Mesothelial cell of epicardium (in vitro differentiated cells): ENCODE results near the gene FAM25A. TPM values are rescaled to one million over a fixed set of nuclear protein-coding genes. Genes with fewer than 3 reads are reported as not detected.
"Not testable (repeated sequence)": the region's sequence is repeated elsewhere in the genome, so short reads cannot be mapped to it uniquely, and the experiment has no call there.

Experiments used
- DNase-seq, 2 experiments: peaks; one replicate each; pipeline ENCODE4 v3.0.0; 2021; ENCODE audit warnings: low spot score in 2 of 2; ENCODE audit not compliant: unreplicated experiment in 2 of 2
- H3K27ac Mint-ChIP-seq: 2 replicates; pipeline ENCODE4 v1.8.0; 2021; ENCODE audit warnings: mixed read lengths
- H3K27me3 Mint-ChIP-seq: 2 replicates; pipeline ENCODE4 v1.8.0; 2021; ENCODE audit warnings: low read depth, mixed read lengths
- H3K36me3 Mint-ChIP-seq: 2 replicates; pipeline ENCODE4 v1.8.0; 2021; ENCODE audit warnings: mixed read lengths
- H3K4me1 Mint-ChIP-seq: 2 replicates; pipeline ENCODE4 v1.8.0; 2021; ENCODE audit warnings: mixed read lengths
- H3K4me3 Mint-ChIP-seq: 2 replicates; pipeline ENCODE4 v1.8.0; 2021; ENCODE audit warnings: mild to moderate bottlenecking, moderate library complexity, mixed read lengths
- H3K9me3 Mint-ChIP-seq: 2 replicates; pipeline ENCODE4 v1.8.0; 2021; ENCODE audit warnings: mixed read lengths
- total RNA-seq: library from RNA; stranded (reverse); gene quantifications from 3 replicates; pipeline ENCODE4 v1.2.1, GENCODE V29; 2021
- TF ChIP-seq, protein P1 (sequence below): fragments of 200-600 bp; sonication (generic); IDR thresholded peaks from one replicate; pipeline ENCODE4 v1.5.0; 2021; ENCODE audit warnings: antibody characterized with exemption; ENCODE audit not compliant: unreplicated experiment

Gene FAM25A
- total RNA-seq, 1 donor from 2014 or later = not detected

- Mint-ChIP-seq H3K27ac (no peak overlapping the region), H3K4me1 (peaks cover 10% of the 10 kb centered on the region), H3K36me3 (no peaks in the 10 kb centered on the region), H3K9me3 (no peaks in the 10 kb centered on the region), H3K27me3 (no peaks in the 10 kb centered on the region), H3K4me3 (no peak overlapping the region)
- TF ChIP-seq, protein P1, sequence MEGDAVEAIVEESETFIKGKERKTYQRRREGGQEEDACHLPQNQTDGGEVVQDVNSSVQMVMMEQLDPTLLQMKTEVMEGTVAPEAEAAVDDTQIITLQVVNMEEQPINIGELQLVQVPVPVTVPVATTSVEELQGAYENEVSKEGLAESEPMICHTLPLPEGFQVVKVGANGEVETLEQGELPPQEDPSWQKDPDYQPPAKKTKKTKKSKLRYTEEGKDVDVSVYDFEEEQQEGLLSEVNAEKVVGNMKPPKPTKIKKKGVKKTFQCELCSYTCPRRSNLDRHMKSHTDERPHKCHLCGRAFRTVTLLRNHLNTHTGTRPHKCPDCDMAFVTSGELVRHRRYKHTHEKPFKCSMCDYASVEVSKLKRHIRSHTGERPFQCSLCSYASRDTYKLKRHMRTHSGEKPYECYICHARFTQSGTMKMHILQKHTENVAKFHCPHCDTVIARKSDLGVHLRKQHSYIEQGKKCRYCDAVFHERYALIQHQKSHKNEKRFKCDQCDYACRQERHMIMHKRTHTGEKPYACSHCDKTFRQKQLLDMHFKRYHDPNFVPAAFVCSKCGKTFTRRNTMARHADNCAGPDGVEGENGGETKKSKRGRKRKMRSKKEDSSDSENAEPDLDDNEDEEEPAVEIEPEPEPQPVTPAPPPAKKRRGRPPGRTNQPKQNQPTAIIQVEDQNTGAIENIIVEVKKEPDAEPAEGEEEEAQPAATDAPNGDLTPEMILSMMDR = no peak
- no peak for DNase-seq
Measured at GRCh38 chr10:86992456-86992855, 27.6 kb upstream of the FAM25A start.

GRCh38 chr10:86992929-86993328 is 27.2 kb upstream of the FAM25A start:
- no peak overlapping the region for H3K4me3 Mint-ChIP-seq
- no peak for DNase-seq
- H3K4me1 Mint-ChIP-seq = peaks cover 10% of the 10 kb centered on the region
- TF ChIP-seq, protein P1 = no peak
- H3K9me3 Mint-ChIP-seq = no peaks in the 10 kb centered on the region
- H3K27ac Mint-ChIP-seq = no peak overlapping the region
- no peaks in the 10 kb centered on the region for H3K27me3 Mint-ChIP-seq
- H3K36me3 Mint-ChIP-seq = no peaks in the 10 kb centered on the region

DNA sequence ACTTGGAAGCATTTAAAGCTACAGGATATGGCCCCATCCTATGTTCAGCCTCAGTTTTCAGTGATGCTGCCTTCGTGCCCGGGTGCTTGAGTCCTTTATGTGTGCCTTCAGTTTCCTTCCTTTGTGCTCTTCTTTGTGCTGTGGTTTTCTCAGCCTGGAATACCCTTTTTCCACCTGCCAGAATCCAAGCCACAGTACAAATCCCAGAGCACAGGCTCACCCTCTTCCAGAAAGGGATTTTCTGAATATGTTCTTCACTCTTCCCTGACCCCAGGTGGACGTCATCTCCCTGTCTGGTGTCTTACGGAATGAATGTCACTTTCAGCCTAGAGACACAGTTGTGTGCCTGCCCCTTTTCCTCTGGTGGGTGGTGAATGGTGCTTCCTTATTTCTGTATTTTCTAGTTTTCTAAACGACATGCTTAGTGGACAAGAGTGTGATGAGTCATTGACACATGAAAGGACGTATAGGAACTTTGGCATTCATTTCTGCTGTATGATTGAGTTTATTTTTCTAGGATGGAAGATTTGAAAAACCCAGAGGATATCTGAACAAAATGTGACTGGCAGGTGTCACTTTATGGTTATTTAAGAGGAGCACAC is 20.2 kb upstream of the FAM25A start:
- H3K27ac Mint-ChIP-seq, H3K9me3 Mint-ChIP-seq, DNase-seq, H3K36me3 Mint-ChIP-seq, H3K27me3 Mint-ChIP-seq, H3K4me1 Mint-ChIP-seq, H3K4me3 Mint-ChIP-seq: not testable (repeated sequence)

- TF ChIP-seq, protein P1 = no peak
- Mint-ChIP-seq H3K27me3 (no peaks in the 10 kb centered on the region), H3K4me1 (no peaks in the 10 kb centered on the region), H3K36me3 (no peaks in the 10 kb centered on the region), H3K9me3 (no peaks in the 10 kb centered on the region), H3K27ac (no peak overlapping the region), H3K4me3 (no peak overlapping the region)
- DNase-seq = no peak
Measured at GRCh38 chr10:87000491-87000890, 19.6 kb upstream of the FAM25A start.

- not testable (repeated sequence) for H3K4me3 Mint-ChIP-seq, H3K9me3 Mint-ChIP-seq, DNase-seq, H3K27me3 Mint-ChIP-seq, H3K27ac Mint-ChIP-seq, H3K4me1 Mint-ChIP-seq, H3K36me3 Mint-ChIP-seq
Measured at GRCh38 chr10:87007124-87007523, 13.0 kb upstream of the FAM25A start.

GRCh38 chr10:87007674-87008073 is 12.4 kb upstream of the FAM25A start:
- H3K27me3 Mint-ChIP-seq, H3K27ac Mint-ChIP-seq, DNase-seq, H3K4me1 Mint-ChIP-seq, H3K36me3 Mint-ChIP-seq, H3K4me3 Mint-ChIP-seq, H3K9me3 Mint-ChIP-seq: not testable (repeated sequence)

- H3K27ac Mint-ChIP-seq, H3K36me3 Mint-ChIP-seq, H3K4me3 Mint-ChIP-seq, H3K9me3 Mint-ChIP-seq, H3K27me3 Mint-ChIP-seq, H3K4me1 Mint-ChIP-seq, DNase-seq: not testable (repeated sequence)
Measured at GRCh38 chr10:87008303-87008702, 11.8 kb upstream of the FAM25A start.

DNA sequence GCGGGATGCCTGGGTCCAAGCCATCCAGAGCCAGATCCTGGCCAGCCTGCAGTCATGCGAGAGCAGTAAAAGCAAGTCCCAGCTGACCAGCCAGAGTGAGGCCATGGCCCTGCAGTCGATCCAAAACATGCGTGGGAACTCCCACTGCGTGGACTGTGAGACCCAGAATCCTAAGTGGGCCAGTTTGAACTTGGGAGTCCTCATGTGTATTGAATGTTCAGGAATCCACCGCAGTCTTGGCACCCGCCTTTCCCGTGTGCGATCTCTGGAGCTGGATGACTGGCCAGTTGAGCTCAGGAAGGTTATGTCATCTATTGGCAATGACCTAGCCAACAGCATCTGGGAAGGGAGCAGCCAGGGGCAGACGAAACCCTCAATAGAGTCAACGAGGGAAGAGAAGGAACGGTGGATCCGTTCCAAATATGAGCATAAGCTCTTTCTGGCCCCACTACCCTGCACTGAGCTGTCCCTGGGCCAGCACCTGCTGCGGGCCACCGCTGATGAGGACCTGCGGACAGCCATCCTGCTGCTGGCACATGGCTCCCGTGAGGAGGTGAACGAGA is 10.9 kb upstream of the FAM25A start:
- H3K36me3 Mint-ChIP-seq, H3K9me3 Mint-ChIP-seq, H3K27ac Mint-ChIP-seq, H3K4me1 Mint-ChIP-seq, H3K4me3 Mint-ChIP-seq, H3K27me3 Mint-ChIP-seq, DNase-seq: not testable (repeated sequence)

GRCh38 chr10:87013528-87013927 is 6.6 kb upstream of the FAM25A start:
- H3K4me3 Mint-ChIP-seq, H3K9me3 Mint-ChIP-seq, H3K27ac Mint-ChIP-seq, H3K36me3 Mint-ChIP-seq, DNase-seq, H3K27me3 Mint-ChIP-seq, H3K4me1 Mint-ChIP-seq: not testable (repeated sequence)

DNA sequence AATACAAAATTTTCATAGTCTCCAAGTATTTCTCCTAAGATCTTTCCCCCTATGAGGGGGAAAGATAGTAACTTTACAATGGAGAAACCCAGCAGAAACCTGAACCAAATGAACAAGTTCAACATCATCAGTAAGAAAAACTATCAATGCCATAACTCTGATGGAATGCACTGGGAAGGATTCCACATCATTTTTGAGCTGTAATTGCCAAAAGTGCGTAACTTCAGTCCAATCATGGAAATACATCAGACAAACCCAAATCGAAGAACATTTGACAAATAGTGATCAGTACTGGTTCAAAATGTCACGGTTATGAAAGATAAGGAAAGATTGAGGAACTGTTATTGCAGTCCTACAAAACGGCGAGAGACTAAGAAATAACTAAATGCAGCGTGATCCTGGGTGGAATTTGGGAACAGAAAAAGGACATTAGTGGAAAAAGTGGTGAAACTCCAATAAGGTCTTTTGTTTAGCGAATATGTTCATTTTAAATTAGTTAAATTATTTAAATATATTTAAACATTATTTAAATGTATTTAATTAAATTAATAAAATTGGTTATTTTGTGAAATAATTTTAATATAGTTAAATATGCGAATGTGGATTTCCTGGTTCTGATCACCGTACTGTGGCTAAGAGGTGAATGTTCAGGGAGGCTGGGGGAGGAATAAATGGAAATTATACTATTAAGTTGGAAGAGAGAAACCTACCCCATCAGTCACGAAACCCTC is 4.9 kb upstream of the FAM25A start:
- not testable (repeated sequence) for H3K27me3 Mint-ChIP-seq, DNase-seq, H3K4me1 Mint-ChIP-seq, H3K4me3 Mint-ChIP-seq, H3K9me3 Mint-ChIP-seq, H3K36me3 Mint-ChIP-seq, H3K27ac Mint-ChIP-seq

GRCh38 chr10:87018127-87018526 is 2.0 kb upstream of the FAM25A start:
- not testable (repeated sequence) for DNase-seq, H3K27me3 Mint-ChIP-seq, H3K4me1 Mint-ChIP-seq, H3K9me3 Mint-ChIP-seq, H3K27ac Mint-ChIP-seq, H3K4me3 Mint-ChIP-seq, H3K36me3 Mint-ChIP-seq
